Measurements from ENCODE around the gene PITPNC1.
"Not testable (repeated sequence)": the region's sequence is repeated elsewhere in the genome, so short reads cannot be mapped to it uniquely, and the experiment has no call there.

Gene PITPNC1

GRCh38 chr17:67687511-67687910 is 310.4 kb downstream of the PITPNC1 start:
- no peak for DNase-seq (ENCODE audit: low read depth)

GRCh38 chr17:67689534-67690177 is 312.6 kb downstream of the PITPNC1 start:
- DNase-seq (ENCODE audit: low read depth): no peak

- no peak for DNase-seq (ENCODE audit: low read depth)
Measured at GRCh38 chr17:67693811-67694210, 316.7 kb downstream of the PITPNC1 start.

GRCh38 chr17:67696347-67696746 is 319.3 kb downstream of the PITPNC1 start:
- DNase-seq (ENCODE audit: low read depth): no peak

GRCh38 chr17:67696853-67697498 is 319.9 kb downstream of the PITPNC1 start:
- DNase-seq (ENCODE audit: low read depth): no peak

GRCh38 chr17:67700037-67700724 is 323.1 kb downstream of the PITPNC1 start:
- DNase-seq (ENCODE audit: low read depth): no peak

GRCh38 chr17:67700725-67701119 is 323.6 kb downstream of the PITPNC1 start:
- DNase-seq (ENCODE audit: low read depth): no peak

GRCh38 chr17:67702861-67703260 is 325.8 kb downstream of the PITPNC1 start:
- not testable (repeated sequence) for DNase-seq (ENCODE audit: low read depth)

GRCh38 chr17:67707442-67707841 is 330.4 kb downstream of the PITPNC1 start:
- no peak for DNase-seq (ENCODE audit: low read depth)

- DNase-seq (ENCODE audit: low read depth): no peak
Measured at GRCh38 chr17:67708378-67708777, 331.3 kb downstream of the PITPNC1 start.

- DNase-seq (ENCODE audit: low read depth): no peak
Measured at GRCh38 chr17:67711916-67712315, 334.8 kb downstream of the PITPNC1 start.

GRCh38 chr17:67712375-67712774 is 335.3 kb downstream of the PITPNC1 start:
- no peak for DNase-seq (ENCODE audit: low read depth)

GRCh38 chr17:67713169-67713568 is 336.1 kb downstream of the PITPNC1 start:
- DNase-seq (ENCODE audit: low read depth): no peak

GRCh38 chr17:67716405-67716798 is 339.3 kb downstream of the PITPNC1 start:
- DNase-seq (ENCODE audit: low read depth): no peak

- DNase-seq (ENCODE audit: low read depth): no peak
Measured at GRCh38 chr17:67717192-67717623, 340.1 kb downstream of the PITPNC1 start.

- DNase-seq (ENCODE audit: low read depth): peak; percentile 96
Measured at GRCh38 chr17:67717624-67718324, 340.7 kb downstream of the PITPNC1 start, which contains the start of gene NOL11. Gene NOL11, plus strand, starts transcription at chr17:67717936. Its CDS starts 12 bp downstream, at chr17:67717948.

- no peak for DNase-seq (ENCODE audit: low read depth)
Measured at GRCh38 chr17:67718325-67718941, 341.4 kb downstream of the PITPNC1 start.

GRCh38 chr17:67725373-67725791 is 348.3 kb downstream of the PITPNC1 start:
- no peak for DNase-seq (ENCODE audit: low read depth)

- DNase-seq (ENCODE audit: low read depth): no peak
Measured at GRCh38 chr17:67725807-67726206, 348.7 kb downstream of the PITPNC1 start.

- not testable (repeated sequence) for DNase-seq (ENCODE audit: low read depth)
Measured at GRCh38 chr17:67727152-67728039, 350.3 kb downstream of the PITPNC1 start.

- DNase-seq (ENCODE audit: low read depth): no peak
Measured at GRCh38 chr17:67729903-67730302, 352.8 kb downstream of the PITPNC1 start.
